Measurements from ENCODE around the gene ZC3H7A. TPM values are rescaled to one million over a fixed set of nuclear protein-coding genes. Genes with fewer than 3 reads are reported as not detected.
A peak's percentile ranks its signal among the peaks of the same experiment; 100 is the strongest.

The ZC3H7A gene
- total RNA-seq, 1 donor from 2014 or later, result 163 TPM

- intact Hi-C loops (cut with micrococcal nuclease), result loop anchor here (1.0 to 5.0 kb wide), 7 partner anchors 12 to 851 kb away; partner anchors contain the start of genes RSL1D1 and TXNDC11
- peak overlapping the region; percentile 96 for H3K27ac Mint-ChIP-seq
- ChIA-PET CTCF (interaction anchor here (0.6 to 4.9 kb wide), 19 partner anchors 12 to 827 kb away, joined by 3 to 58 read pairs (median 5); partner anchors contain the start of gene TXNDC11), POLR2A (interaction anchor here (0.6 to 10.9 kb wide), 25 partner anchors 9 to 832 kb away, joined by 3 to 182 read pairs (median 7); partner anchors contain the start of genes LITAF, RSL1D1, SOCS1 and TXNDC11)
- no peaks in the 10 kb centered on the region for H3K9me3 Mint-ChIP-seq
- H3K36me3 Mint-ChIP-seq (ENCODE audit: low read depth), result peaks cover 35% of the 10 kb centered on the region
- TF ChIP-seq CTCF (IDR thresholded peaks at IDR 0.05), result no peak
- DNase-seq (no peak), ATAC-seq (ENCODE audit: low read depth) (no peak)
- H3K4me3 Mint-ChIP-seq, result peak overlapping the region; percentile 95
- peaks cover 67% of the 10 kb centered on the region for H3K4me1 Mint-ChIP-seq
- H3K27me3 Mint-ChIP-seq, result no peaks in the 10 kb centered on the region
These were observed 870 bp upstream of the ZC3H7A start for GRCh38 chr16:11797957-11798299.

- Mint-ChIP-seq H3K9me3 (no peaks in the 10 kb centered on the region), H3K36me3 (ENCODE audit: low read depth) (peaks cover 42% of the 10 kb centered on the region), H3K4me3 (peak overlapping the region; percentile 89), H3K27ac (peak overlapping the region; percentile 86), H3K4me1 (peaks cover 80% of the 10 kb centered on the region), H3K27me3 (no peaks in the 10 kb centered on the region)
- ChIA-PET POLR2A (interaction anchor here (0.6 to 10.9 kb wide), 20 partner anchors 13 to 831 kb away, joined by 3 to 182 read pairs (median 6); partner anchors contain the start of genes RSL1D1, SOCS1 and TXNDC11), CTCF (interaction anchor here (0.7 to 4.9 kb wide), 14 partner anchors 10 to 400 kb away, joined by 3 to 58 read pairs (median 4); partner anchors contain the start of gene TXNDC11)
- intact Hi-C loops (cut with micrococcal nuclease), result loop anchor here (1.0 to 5.0 kb wide), 7 partner anchors 13 to 849 kb away; partner anchors contain the start of genes RSL1D1 and TXNDC11
- ATAC-seq (ENCODE audit: low read depth) (no peak), DNase-seq (no peak)
- TF ChIP-seq CTCF (IDR thresholded peaks at IDR 0.05), result no peak
These were observed 562 bp downstream of the ZC3H7A start for GRCh38 chr16:11796227-11797165.

GRCh38 chr16:11795887-11796226, 1.2 kb downstream of the ZC3H7A start:
- ChIA-PET CTCF (interaction anchor here (1.6 to 4.9 kb wide), 3 partner anchors 11 to 53 kb away, joined by 3 to 58 read pairs (median 32); partner anchors contain the start of gene TXNDC11), POLR2A (interaction anchor here (1.3 to 10.9 kb wide), 6 partner anchors 13 to 81 kb away, joined by 6 to 182 read pairs (median 66); partner anchors contain the start of gene TXNDC11)
- peak overlapping the region; percentile 86 for H3K27ac Mint-ChIP-seq
- ATAC-seq (ENCODE audit: low read depth) (no peak), DNase-seq (no peak)
- peak overlapping the region; percentile 89 for H3K4me3 Mint-ChIP-seq
- H3K9me3 Mint-ChIP-seq, result no peaks in the 10 kb centered on the region
- TF ChIP-seq CTCF (IDR thresholded peaks at IDR 0.05), result no peak
- H3K27me3 Mint-ChIP-seq, result no peaks in the 10 kb centered on the region
- intact Hi-C loops (cut with micrococcal nuclease), result loop anchor here (5.0 kb wide), 1 partner anchor 849 kb away; no protein-coding TSS in a partner anchor
- peaks cover 48% of the 10 kb centered on the region for H3K36me3 Mint-ChIP-seq (ENCODE audit: low read depth)
- peaks cover 83% of the 10 kb centered on the region for H3K4me1 Mint-ChIP-seq

- DNase-seq (no peak), ATAC-seq (ENCODE audit: low read depth) (no peak)
- no peaks in the 10 kb centered on the region for H3K9me3 Mint-ChIP-seq
- intact Hi-C loops (cut with micrococcal nuclease), result loop anchor here (5.0 kb wide), 1 partner anchor 848 kb away; no protein-coding TSS in a partner anchor
- H3K4me1 Mint-ChIP-seq, result peaks cover 79% of the 10 kb centered on the region
- H3K27me3 Mint-ChIP-seq, result no peaks in the 10 kb centered on the region
- H3K27ac Mint-ChIP-seq, result peak overlapping the region; percentile 86
- ChIA-PET POLR2A (interaction anchor here (0.5 to 10.9 kb wide), 5 partner anchors 12 to 208 kb away, joined by 3 to 182 read pairs (median 82); partner anchors contain the start of gene TXNDC11), CTCF (interaction anchor here (4.0 to 4.9 kb wide), 2 partner anchors 11 to 53 kb away, joined by 32 to 58 read pairs; partner anchors contain the start of gene TXNDC11)
- H3K4me3 Mint-ChIP-seq, result peak overlapping the region; percentile 89
- peaks cover 50% of the 10 kb centered on the region for H3K36me3 Mint-ChIP-seq (ENCODE audit: low read depth)
- no peak for TF ChIP-seq CTCF (IDR thresholded peaks at IDR 0.05)
These were observed 1.8 kb downstream of the ZC3H7A start for GRCh38 chr16:11794996-11795886.
